Skin epidermis (tissue), 12 donors: ENCODE data around the gene RNGTT.
"Not testable (repeated sequence)": the region's sequence is repeated elsewhere in the genome, so short reads cannot be mapped to it uniquely, and the experiment has no call there.

Source experiments
- H3K27ac ChIP-seq, 21 experiments: fragments of 200-600 bp; sonication (generic) in 11 of 21; one replicate each; pipeline ENCODE4 v1.5.0; 2020; ENCODE audit warnings: mild to moderate bottlenecking in 3 of 21, inconsistent platforms in 2 of 21, moderate library complexity in 2 of 21
- H3K4me3 ChIP-seq, 7 experiments: fragments of 200-600 bp; sonication (generic) in 2 of 7; one replicate each; pipeline ENCODE4 v1.5.0; 2020; ENCODE audit warnings: inconsistent platforms in 2 of 7, mild to moderate bottlenecking in 2 of 7, moderate library complexity in 1 of 7

The RNGTT gene

GRCh38 chr6:88963139-88964090 lies at the start of gene RNGTT:
RNGTT (minus strand) TSS chr6:88963618; CDS start chr6:88963409, 209 bp downstream.
- peak within 1 kb of the TSS; percentile 64 to 98 (median 87) for H3K4me3 ChIP-seq
- peak within 1 kb of the TSS; percentile 45 to 91 (median 83) for H3K27ac ChIP-seq

- Histone ChIP-seq H3K4me3 (no peak overlapping the region), H3K27ac (no peak overlapping the region)
Measured at GRCh38 chr6:89011436-89011835, 48.0 kb upstream of the RNGTT start.

- no peak overlapping the region for H3K4me3 ChIP-seq
Measured at GRCh38 chr6:89010825-89011224, 47.4 kb upstream of the RNGTT start.

GRCh38 chr6:89009624-89010059 lies 46.2 kb upstream of the RNGTT start:
- Histone ChIP-seq H3K4me3 (no peak overlapping the region), H3K27ac (no peak overlapping the region)

More at GRCh38 chr6:89010825-89011224, 47.4 kb upstream of the RNGTT start:
- H3K27ac ChIP-seq: no peak overlapping the region

DNA sequence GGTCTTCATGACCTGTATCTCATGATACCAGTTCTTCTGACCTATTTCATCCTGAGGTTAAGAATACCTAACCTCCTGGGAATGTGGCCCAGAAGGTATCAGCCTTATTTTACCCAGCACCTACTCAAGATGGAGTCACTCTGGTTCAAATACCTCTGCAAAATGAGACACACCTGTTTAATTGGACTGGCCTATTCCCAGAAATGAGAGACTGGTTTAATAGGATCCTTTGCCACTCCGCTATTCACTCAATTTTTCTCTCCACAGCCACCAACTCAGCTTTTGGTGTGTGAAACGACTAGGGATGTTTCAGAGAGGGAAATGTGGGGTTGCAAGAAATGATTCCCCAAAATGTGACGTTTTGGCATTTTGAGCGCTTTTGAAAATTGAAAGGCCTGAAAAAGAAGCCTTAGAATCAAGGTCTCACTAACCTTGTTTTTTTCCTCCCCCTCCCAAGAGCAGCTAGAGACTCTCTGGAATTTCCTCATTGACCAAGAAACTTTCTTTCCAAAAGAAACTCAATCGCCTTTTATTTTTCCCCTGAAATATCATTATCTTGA lies 45.5 kb upstream of the RNGTT start:
- Histone ChIP-seq H3K27ac (peak overlapping the region in 1 of 21 experiments; percentile 39), H3K4me3 (no peak overlapping the region)

GRCh38 chr6:89008001-89008814 lies 44.8 kb upstream of the RNGTT start:
- Histone ChIP-seq H3K27ac (peak overlapping the region in 3 of 21 experiments; percentile 1 to 39 (median 31)), H3K4me3 (no peak overlapping the region)

- Histone ChIP-seq H3K27ac (peak overlapping the region in 1 of 21 experiments; percentile 23), H3K4me3 (no peak overlapping the region)
Measured at GRCh38 chr6:89007209-89008000, 44.0 kb upstream of the RNGTT start.

GRCh38 chr6:89002523-89002922 lies 39.1 kb upstream of the RNGTT start:
- no peak overlapping the region for H3K4me3 ChIP-seq
- no peak overlapping the region for H3K27ac ChIP-seq

- no peak overlapping the region for H3K4me3 ChIP-seq
Measured at GRCh38 chr6:88997327-88997726, 33.9 kb upstream of the RNGTT start.

DNA sequence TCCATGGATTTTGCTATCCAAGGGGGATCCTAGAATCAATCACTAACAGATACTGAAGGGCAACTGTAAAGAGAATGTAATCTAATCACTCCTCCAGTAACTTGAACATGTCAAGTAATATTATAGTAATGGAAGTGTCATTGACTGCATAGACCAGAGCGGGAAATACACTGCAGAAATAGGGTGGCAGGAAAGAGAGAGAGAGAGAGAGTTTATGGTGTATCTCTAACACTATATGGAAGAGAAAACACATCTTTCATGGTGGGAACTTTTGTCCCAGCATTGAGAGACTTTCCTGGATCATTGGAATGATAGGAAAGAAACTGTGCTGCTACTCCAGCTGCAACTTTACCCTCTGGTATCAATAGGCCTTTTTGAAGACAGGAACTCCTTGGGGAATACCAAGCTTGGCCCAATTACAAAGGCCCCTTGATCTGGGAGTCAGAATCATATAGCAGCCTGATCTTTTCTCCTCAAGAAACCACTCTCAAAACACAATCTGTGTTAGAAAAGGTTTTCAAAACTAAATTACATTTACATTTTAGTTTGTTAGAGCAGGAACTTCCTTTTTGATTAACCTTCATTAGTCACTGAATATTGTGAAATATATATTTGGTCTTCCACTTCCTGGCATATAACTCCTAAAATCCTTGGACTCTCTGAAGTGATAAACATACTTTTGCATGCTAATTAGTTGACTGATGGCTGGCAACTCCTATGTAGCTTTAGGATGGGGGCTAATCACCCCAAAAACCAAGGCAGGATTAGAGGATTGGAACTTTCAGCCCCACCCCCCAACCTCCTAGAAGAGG lies 29.5 kb upstream of the RNGTT start:
- no peak overlapping the region for H3K27ac ChIP-seq

More at GRCh38 chr6:88997327-88997726, 33.9 kb upstream of the RNGTT start:
- H3K27ac ChIP-seq: peak overlapping the region in 1 of 21 experiments; percentile 11

GRCh38 chr6:88989215-88989614 lies 25.8 kb upstream of the RNGTT start:
- no peak overlapping the region for H3K27ac ChIP-seq
- no peak overlapping the region for H3K4me3 ChIP-seq

More for the DNA sequence above, 29.5 kb upstream of the RNGTT start:
- no peak overlapping the region for H3K4me3 ChIP-seq

DNA sequence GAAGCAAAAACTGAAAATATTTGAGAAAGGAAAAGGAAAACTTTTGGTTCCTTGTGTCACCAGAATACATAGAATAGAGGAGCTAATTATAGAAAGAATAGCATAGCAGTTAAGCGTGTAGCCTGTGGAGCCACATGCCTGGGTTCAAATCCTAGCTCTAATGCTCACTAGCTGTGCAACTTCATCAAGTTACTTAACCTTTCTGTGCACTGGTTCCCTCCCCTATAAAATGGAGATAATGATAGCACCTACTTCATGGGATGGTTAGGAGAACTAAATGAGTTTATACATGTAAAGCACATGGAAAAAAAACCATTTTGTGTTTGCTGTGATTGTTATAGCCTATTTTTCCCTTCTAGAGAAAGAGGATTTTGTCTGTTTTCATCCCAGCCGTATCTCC lies 24.5 kb upstream of the RNGTT start:
- Histone ChIP-seq H3K4me3 (no peak overlapping the region), H3K27ac (no peak overlapping the region)

GRCh38 chr6:88985901-88986300 lies 22.5 kb upstream of the RNGTT start:
- Histone ChIP-seq H3K27ac (no peak overlapping the region), H3K4me3 (no peak overlapping the region)

DNA sequence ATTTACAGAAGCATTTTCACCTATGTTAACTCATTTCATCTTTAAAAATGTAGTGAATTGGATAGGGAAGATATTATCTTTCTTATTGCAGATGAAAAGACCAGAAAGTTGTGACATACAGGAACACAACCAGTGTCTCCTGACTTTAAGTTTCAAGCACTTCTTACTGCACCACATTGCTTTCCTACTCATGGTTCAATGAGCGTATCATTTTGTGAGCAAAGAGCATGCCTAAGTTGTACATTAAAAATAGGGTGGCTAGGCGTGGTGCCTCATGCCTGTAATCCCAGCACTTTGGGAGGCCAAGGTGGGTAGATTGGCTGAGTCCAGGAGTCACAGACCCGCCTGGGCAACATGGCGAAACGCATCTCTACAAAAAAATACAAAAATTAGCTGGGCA lies 21.2 kb upstream of the RNGTT start:
- no peak overlapping the region for H3K27ac ChIP-seq
- no peak overlapping the region for H3K4me3 ChIP-seq

- Histone ChIP-seq H3K27ac (no peak overlapping the region), H3K4me3 (no peak overlapping the region)
Measured at GRCh38 chr6:88984152-88984551, 20.7 kb upstream of the RNGTT start.

DNA sequence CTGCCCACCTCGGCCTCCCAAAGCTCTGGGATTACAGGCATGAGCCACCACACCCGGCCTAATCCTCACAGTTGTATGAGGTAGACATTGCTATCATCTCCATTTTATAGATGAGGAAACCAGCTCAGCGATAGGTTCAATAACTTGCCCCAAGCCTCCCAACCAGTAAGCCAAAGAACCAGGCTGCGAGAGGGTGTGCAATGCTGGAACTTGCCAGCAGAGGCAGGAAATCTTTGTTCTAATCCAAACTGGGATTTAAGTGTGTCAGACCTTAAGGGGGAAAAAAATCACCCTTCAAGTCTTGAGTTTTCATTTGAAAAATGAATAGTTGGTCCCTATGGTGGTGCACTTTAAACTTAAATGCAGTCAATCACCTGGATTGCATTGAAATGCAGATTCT lies 20.1 kb upstream of the RNGTT start:
- H3K27ac ChIP-seq: peak overlapping the region in 2 of 21 experiments; percentile 34 to 51

GRCh38 chr6:88983129-88983528 lies 19.7 kb upstream of the RNGTT start:
- H3K4me3 ChIP-seq: not testable (repeated sequence)
- peak overlapping the region in 3 of 21 experiments; percentile 23 to 51 (median 34) for H3K27ac ChIP-seq

More for the DNA sequence above, 20.1 kb upstream of the RNGTT start:
- H3K4me3 ChIP-seq: no peak overlapping the region

- Histone ChIP-seq H3K27ac (peak overlapping the region in 3 of 21 experiments; percentile 23 to 51 (median 34)), H3K4me3 (no peak overlapping the region)
Measured at GRCh38 chr6:88982720-88983119, 19.3 kb upstream of the RNGTT start.
